ENCODE data around the gene POLD4.

The POLD4 gene

DNA sequence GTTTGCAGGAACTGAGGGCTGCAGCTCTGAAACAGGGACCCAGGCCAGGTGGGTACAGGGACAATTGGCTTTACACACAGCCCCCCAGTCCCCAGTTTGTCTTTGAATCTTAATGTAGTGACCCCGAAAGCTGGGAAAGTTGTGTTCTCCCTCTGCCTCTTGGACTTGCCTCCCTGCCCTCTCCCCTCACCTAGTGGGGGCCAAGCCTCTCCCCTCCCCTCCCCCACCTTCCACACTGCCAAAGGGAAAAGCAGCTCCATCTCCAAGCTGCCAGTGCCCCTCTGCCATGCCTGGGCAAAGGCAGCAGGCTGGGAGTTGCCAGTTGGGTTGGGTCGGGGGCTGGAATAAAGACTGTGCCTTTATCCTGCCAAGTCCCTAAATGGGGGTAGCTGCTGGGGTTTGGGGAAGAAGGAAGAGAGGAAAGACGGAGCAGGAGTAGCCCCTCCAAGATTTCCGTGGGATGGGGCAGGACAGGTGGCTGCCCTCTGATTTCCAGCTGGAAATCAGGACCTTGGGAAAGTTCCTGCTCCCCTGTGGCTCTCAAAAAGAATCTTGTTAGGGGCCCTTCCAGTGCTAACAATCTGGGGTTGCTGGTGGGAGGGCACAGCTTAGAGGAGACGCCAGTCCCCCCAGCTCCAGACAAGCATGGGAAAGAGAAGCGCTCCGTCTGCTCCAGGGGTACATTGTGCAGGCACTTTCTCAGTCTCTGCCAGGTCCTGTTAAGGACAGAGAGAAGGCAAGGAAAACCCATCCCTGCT lies 22.9 kb upstream of the POLD4 start:
- H3K4me3 ChIP-seq (ENCODE audit: low read length): no peak overlapping the region
- DNase-seq (ENCODE audit: low read depth): no peak
- TF ChIP-seq, protein P1, sequence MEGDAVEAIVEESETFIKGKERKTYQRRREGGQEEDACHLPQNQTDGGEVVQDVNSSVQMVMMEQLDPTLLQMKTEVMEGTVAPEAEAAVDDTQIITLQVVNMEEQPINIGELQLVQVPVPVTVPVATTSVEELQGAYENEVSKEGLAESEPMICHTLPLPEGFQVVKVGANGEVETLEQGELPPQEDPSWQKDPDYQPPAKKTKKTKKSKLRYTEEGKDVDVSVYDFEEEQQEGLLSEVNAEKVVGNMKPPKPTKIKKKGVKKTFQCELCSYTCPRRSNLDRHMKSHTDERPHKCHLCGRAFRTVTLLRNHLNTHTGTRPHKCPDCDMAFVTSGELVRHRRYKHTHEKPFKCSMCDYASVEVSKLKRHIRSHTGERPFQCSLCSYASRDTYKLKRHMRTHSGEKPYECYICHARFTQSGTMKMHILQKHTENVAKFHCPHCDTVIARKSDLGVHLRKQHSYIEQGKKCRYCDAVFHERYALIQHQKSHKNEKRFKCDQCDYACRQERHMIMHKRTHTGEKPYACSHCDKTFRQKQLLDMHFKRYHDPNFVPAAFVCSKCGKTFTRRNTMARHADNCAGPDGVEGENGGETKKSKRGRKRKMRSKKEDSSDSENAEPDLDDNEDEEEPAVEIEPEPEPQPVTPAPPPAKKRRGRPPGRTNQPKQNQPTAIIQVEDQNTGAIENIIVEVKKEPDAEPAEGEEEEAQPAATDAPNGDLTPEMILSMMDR (conservative IDR thresholded peaks at IDR 0.05; ENCODE audit: low read length): no peak

DNA sequence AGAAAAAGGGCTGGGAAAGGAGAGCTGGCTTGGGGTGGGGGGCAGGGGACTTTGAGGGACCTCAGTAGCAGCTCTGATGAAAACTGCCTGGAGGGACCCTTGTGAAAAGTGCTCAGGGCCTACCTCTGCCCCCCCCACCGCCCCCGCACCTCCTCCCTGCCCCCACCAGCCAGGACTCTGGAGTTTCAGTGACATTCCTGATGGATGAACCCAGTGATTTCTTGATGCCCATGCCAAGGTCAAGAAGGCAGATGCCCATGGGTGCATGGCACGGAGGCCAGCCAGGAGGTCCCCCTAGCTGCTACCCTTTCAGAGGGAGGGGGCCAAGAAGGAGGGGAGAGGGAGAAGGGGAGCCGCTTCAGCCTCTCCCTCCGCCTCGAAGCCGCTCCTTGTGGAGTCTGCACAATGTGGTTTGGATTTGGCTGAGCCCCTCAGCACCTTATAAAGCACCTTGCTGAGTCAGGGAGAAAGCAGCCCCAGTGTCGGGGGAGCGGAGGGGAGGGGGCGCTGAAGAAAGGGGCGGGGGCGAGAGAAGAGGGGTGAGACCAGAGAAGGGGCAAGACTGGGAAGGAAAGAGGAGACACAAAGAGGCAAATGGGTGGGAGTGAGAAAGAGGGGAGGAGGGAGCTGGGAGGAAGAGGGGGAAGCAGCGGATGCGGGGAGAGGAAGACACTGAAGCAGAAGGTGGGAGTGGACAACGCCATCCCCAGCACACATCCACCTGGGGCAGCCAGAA lies 22.1 kb upstream of the POLD4 start:
- no peak for DNase-seq (ENCODE audit: low read depth)
- H3K4me3 ChIP-seq (ENCODE audit: low read length): no peak overlapping the region
- TF ChIP-seq, protein P1 (conservative IDR thresholded peaks at IDR 0.05; ENCODE audit: low read length): no peak

DNA sequence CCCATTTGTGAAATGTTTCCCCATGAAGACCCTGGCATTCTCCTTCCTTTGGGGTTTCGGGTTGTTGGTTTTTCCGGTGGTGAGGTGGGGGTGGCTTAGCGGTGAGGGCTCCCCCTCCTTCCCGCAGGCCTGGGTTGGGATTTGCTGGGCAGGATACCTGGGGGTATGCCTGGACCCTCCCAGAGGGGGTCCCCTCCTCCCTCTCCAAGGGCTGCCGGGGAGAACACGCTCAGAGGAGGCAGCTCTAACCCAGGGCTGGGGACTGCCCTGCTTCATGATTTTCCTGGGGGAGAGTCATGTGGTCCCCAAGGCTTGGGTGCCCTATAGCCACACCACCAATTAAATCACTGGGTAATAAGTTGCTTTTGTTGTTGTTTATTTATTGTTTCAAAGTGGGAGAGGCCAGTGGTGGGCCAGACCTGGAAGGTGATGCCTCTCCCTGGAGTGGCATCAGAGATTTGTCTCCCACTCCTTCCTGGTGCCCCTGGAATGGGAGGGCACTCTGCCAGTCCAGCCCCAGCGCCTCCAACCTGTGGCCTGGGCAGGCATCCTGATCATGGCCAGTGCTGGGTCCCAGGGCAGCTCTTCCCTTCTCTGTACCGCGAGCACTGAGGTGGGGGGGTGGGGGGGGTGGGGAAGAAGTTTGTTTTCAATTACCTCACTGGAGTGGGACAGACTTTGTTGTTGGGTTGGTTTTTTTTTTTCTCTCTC lies 21.4 kb upstream of the POLD4 start:
- TF ChIP-seq, protein P1 (conservative IDR thresholded peaks at IDR 0.05; ENCODE audit: low read length): no peak
- peak; percentile 50 for DNase-seq (ENCODE audit: low read depth)
- peak overlapping the region; percentile 73 for H3K4me3 ChIP-seq (ENCODE audit: low read length)

DNA sequence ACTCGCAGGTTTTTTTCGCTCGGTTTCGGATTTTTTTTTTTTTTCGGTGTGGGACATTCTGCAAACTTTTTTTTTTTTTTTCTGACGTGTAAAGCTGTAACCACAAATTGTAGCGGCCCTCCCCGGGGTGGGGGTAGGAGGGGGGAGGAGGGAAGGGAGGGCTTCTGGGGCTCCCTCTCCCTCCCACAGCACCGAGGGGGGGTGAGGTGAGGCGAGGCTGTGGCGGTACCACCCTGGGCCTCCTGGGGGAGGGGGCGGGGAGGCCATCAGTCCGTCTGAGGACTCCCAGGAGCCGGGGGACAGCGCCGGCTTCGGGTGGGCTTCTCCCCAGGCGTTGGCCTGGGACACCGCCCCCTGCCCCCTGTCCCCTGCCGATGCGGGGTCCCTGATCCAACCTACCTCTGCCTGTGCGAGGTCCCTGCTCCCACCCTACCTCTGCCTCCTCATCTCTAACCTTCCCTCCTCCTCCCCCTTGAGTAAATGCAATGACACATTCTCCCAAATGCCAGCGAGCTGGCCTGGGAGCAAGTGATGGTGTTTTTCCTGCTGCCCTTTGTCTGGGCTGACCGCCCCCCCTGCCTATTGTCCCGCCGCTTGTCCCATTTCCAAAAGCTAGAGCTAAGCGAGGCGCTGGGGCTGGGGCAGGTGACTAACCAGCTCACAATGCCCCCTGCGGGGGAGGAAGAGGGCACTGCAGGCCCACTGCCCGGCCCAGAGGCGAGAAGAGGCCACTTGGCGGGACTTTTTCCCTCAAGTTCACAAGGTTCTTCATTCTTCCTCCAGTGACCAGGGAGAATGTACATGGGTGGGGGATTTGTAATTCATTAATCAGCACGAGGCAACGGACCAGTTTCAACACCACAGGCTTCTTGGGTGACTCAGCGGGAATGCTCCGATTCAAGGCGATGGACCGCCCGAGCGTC lies 20.6 kb upstream of the POLD4 start:
- TF ChIP-seq, protein P1 (conservative IDR thresholded peaks at IDR 0.05; ENCODE audit: low read length): peak; percentile 38
- DNase-seq (ENCODE audit: low read depth): peak; percentile 99
- peak overlapping the region; percentile 73 for H3K4me3 ChIP-seq (ENCODE audit: low read length)

DNA sequence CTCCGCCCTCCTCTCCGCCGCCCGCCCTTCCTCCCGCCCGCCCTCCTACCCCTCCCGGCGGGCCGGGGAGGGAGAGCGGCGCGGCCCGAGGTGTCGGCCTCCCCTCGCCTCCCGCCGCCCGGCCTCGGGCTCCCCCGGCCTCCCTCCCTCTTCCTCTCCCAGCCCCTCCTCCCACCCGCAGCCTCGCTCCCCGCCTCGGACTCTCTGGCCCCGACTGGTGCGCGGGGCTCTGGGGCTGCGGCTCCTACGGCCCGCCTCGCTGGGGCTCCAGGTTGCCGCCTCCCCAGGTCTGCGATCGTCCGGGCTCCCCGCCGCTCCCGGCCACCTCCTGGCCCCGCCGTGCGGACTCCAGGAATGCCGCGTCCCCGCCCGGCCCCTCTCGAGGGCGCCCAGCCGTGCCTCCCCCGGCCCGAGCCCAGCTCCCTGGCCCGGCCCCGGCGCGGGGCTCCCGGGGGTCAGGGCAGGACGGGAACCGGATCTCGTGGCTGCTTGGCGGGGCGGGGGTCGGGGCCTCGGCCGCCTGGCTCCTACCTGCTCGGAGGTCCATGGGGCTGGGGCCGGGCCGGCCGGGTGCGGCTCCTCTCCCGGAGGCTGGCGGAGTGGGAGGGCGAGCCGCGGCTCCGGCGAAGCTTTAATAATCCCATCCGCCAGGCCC lies 19.8 kb upstream of the POLD4 start, which contains the start of gene CLCF1:
Gene CLCF1, minus strand, starts transcription at position 606 of the 655 bp plus-strand sequence. Its CDS starts 59 bp downstream, at position 547.
- peak; percentile 68 for DNase-seq (ENCODE audit: low read depth)
- TF ChIP-seq, protein P1 (conservative IDR thresholded peaks at IDR 0.05; ENCODE audit: low read length): no peak
- H3K4me3 ChIP-seq (ENCODE audit: low read length): peak within 1 kb of the TSS; percentile 73
